Retina (tissue), 1 donor: ENCODE measurements around the gene PRKN.
A peak's percentile ranks its signal among the peaks of the same experiment; 100 is the strongest.

Experiments
- DNase-seq: peaks from one replicate; pipeline ENCODE4 v3.0.0-alpha.2; 2016

PRKN gene

GRCh38 chr6:161674930-161675682 lies 1052.5 kb downstream of the PRKN start:
- DNase-seq, result no peak

- DNase-seq, result no peak
Measured at GRCh38 chr6:161673026-161673425, 1054.5 kb downstream of the PRKN start.

- DNase-seq, result no peak
Measured at GRCh38 chr6:161671117-161671516, 1056.4 kb downstream of the PRKN start.

- no peak for DNase-seq
Measured at GRCh38 chr6:161668665-161669064, 1058.9 kb downstream of the PRKN start.

GRCh38 chr6:161667957-161668356 lies 1059.6 kb downstream of the PRKN start:
- no peak for DNase-seq

GRCh38 chr6:161663682-161664081 lies 1063.9 kb downstream of the PRKN start:
- DNase-seq, result no peak

GRCh38 chr6:161660666-161661571 lies 1066.6 kb downstream of the PRKN start:
- no peak for DNase-seq

- DNase-seq, result no peak
Measured at GRCh38 chr6:161658211-161658610, 1069.4 kb downstream of the PRKN start.

GRCh38 chr6:161654209-161654608 lies 1073.4 kb downstream of the PRKN start:
- no peak for DNase-seq

- no peak for DNase-seq
Measured at GRCh38 chr6:161651949-161652348, 1075.6 kb downstream of the PRKN start.

GRCh38 chr6:161649841-161650240 lies 1077.7 kb downstream of the PRKN start:
- DNase-seq, result no peak

GRCh38 chr6:161649068-161649467 lies 1078.5 kb downstream of the PRKN start:
- no peak for DNase-seq

- DNase-seq, result peak; percentile 51
Measured at GRCh38 chr6:161647234-161647633, 1080.3 kb downstream of the PRKN start.

GRCh38 chr6:161644521-161644920 lies 1083.0 kb downstream of the PRKN start:
- DNase-seq, result no peak

- no peak for DNase-seq
Measured at GRCh38 chr6:161641175-161641574, 1086.4 kb downstream of the PRKN start.

GRCh38 chr6:161639772-161640171 lies 1087.8 kb downstream of the PRKN start:
- DNase-seq, result no peak

- no peak for DNase-seq
Measured at GRCh38 chr6:161637658-161638057, 1089.9 kb downstream of the PRKN start.

- DNase-seq, result no peak
Measured at GRCh38 chr6:161636882-161637430, 1090.6 kb downstream of the PRKN start.

- DNase-seq, result no peak
Measured at GRCh38 chr6:161635975-161636374, 1091.6 kb downstream of the PRKN start.

GRCh38 chr6:161634916-161635315 lies 1092.7 kb downstream of the PRKN start:
- no peak for DNase-seq

- DNase-seq, result no peak
Measured at GRCh38 chr6:161631676-161632194, 1095.8 kb downstream of the PRKN start.

GRCh38 chr6:161630674-161631073 lies 1096.9 kb downstream of the PRKN start:
- no peak for DNase-seq

GRCh38 chr6:161626132-161626676 lies 1101.4 kb downstream of the PRKN start:
- DNase-seq, result no peak
